ENCODE results near the gene SLC48A1. TPM values are rescaled to one million over a fixed set of nuclear protein-coding genes. Genes with fewer than 3 reads are reported as not detected.

SLC48A1 gene
- total and polyA plus RNA-seq, 10 of the 15 experiments (the other 5 are each of a cell fraction or from before 2014, with no cell fraction given): 1.1 to 4.9 (median 1.9) TPM

DNA sequence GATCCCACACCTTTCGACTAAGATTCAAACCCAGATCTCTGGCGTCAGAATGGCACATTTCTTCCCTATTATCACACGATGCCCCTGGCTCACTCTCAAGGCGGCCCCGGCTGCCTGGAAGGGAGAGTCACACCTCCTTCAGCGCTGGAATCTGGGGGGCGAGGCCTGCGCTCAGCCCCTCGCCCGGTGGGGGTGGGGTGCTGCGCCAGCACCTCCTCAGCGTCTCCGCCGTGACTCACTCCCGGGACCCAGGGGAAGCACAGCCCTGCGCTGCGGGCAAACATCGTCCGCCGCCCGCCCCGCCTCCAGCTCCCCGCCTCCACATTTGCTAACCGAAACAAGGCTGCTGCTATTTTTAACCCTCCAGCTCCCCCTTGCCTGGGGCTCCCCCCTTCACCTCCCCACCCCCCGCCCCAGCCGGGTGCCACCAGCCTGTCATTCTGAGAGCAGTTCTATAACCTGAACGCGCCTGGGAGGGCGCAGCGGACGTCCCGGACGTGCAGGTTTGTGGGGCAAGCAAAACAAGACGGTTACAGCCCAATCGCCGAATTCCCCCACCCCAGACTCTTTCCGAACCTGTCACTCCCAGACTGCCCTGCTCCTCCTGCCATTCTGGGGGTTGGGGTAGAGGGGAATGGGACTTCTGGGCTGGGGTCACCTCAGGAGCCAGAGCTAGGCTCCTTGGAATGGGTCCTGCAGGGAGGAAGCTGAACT, 39.9 kb downstream of the SLC48A1 start (continued):
- TF ChIP-seq CREM (IDR thresholded peaks at IDR 0.05; ENCODE audit: low read depth) (peak; percentile 67; the same call in 1 of the 2 replicates), HDGF (IDR thresholded peaks at IDR 0.05) (no peak), CBFB (IDR thresholded peaks at IDR 0.05; ENCODE audit: low read depth) (peak; percentile 42; the same call in 1 of the 2 replicates), ZNF384 (IDR thresholded peaks at IDR 0.05; ENCODE audit: borderline replicate concordance, low read depth, low read length) (no peak), BMI1 (IDR thresholded peaks at IDR 0.05; ENCODE audit: borderline replicate concordance) (no peak), TCF3 (IDR thresholded peaks at IDR 0.05; ENCODE audit: borderline replicate concordance, insufficient read depth, low read depth, low read length) (peak; percentile 74; the same call in 1 of the 2 replicates), HSF1 (IDR thresholded peaks at IDR 0.05; ENCODE audit: low read depth, low read length) (no peak), YY1 (IDR thresholded peaks at IDR 0.05; ENCODE audit: low read depth, low read length) (no peak; the same call in none of the 2 replicates), SMAD1 (IDR thresholded peaks at IDR 0.05; ENCODE audit: low read depth, partially characterized antibody) (no peak), EP300 (IDR thresholded peaks at IDR 0.05; ENCODE audit: borderline replicate concordance in 1 of 2, control insufficient read depth in 1 of 2, low read depth in 2 of 2, low read length in 2 of 2) (peak; percentile 16 to 31; a peak in 1 of 4 replicates), PAX5 (IDR thresholded peaks at IDR 0.05; ENCODE audit: borderline replicate concordance, low read depth, low read length) (peak; percentile 79), RFX5 (IDR thresholded peaks at IDR 0.05; ENCODE audit: low read depth, low read length) (no peak), CTCF (IDR thresholded peaks at IDR 0.05 in 2 of 3, conservative IDR thresholded peaks at IDR 0.05 in 1 of 3; ENCODE audit: control insufficient read depth in 2 of 3, extremely low read depth in 1 of 3, insufficient read depth in 1 of 3, low read depth in 3 of 3, low read length in 3 of 3) (peak in 1 of 3 experiments; percentile 25; a peak in 2 of 6 replicates), TCF12 (IDR thresholded peaks at IDR 0.05; ENCODE audit: low read depth, low read length) (peak; percentile 77; the same call in 1 of the 2 replicates), LARP7 (IDR thresholded peaks at IDR 0.05) (no peak)
